Measurements from ENCODE around the gene COBLL1.

Gene COBLL1, protein sequence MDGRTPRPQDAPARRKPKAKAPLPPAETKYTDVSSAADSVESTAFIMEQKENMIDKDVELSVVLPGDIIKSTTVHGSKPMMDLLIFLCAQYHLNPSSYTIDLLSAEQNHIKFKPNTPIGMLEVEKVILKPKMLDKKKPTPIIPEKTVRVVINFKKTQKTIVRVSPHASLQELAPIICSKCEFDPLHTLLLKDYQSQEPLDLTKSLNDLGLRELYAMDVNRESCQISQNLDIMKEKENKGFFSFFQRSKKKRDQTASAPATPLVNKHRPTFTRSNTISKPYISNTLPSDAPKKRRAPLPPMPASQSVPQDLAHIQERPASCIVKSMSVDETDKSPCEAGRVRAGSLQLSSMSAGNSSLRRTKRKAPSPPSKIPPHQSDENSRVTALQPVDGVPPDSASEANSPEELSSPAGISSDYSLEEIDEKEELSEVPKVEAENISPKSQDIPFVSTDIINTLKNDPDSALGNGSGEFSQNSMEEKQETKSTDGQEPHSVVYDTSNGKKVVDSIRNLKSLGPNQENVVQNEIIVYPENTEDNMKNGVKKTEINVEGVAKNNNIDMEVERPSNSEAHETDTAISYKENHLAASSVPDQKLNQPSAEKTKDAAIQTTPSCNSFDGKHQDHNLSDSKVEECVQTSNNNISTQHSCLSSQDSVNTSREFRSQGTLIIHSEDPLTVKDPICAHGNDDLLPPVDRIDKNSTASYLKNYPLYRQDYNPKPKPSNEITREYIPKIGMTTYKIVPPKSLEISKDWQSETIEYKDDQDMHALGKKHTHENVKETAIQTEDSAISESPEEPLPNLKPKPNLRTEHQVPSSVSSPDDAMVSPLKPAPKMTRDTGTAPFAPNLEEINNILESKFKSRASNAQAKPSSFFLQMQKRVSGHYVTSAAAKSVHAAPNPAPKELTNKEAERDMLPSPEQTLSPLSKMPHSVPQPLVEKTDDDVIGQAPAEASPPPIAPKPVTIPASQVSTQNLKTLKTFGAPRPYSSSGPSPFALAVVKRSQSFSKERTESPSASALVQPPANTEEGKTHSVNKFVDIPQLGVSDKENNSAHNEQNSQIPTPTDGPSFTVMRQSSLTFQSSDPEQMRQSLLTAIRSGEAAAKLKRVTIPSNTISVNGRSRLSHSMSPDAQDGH

DNA sequence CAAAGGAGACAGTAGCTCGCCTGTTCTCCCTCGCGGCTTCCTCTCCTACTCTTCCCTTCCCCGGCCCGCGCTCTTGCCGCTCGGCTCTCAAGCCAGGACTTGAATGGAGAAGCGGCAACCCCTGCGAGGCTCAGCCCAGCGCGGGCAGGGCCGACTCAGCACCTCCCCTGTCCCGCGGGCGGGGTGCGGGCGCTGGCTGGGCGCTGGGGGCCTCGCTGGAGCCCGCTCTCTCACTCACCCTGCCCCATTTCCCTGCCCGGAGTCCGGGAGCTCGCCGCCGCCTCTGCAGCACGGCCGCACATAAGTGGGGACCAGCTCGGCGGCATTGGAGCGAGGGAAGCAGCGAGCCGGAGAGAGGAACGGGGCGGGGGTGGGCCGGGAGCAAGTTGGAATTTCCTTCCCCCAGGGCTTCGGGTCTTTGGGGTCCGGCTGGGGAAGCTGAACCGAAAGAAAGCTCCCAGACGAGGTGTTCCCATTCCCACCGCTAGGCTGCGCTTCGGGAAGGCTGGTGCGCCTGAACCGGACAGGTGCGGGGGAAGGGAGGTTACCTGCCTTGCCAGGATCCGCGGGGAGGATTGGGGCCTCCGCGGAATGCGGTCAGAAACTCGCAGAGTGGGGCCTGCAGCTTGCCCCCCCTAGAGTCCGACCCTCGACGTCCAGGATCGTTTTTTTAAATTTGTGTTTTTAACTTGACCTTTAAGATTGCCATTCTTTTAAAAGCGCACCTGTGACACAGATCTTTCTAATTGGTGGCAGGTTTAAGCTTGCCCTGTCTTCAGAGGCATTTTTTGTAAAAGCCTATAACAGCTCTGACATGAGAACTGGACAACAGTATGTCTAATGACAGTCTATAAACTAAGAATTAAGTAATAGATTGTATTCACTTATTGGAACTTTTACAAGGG, at the start of gene COBLL1:
TSS of gene COBLL1 (minus strand) at position 105 of the 905 bp plus-strand sequence. CDS start 627 bp downstream, outside the sequence.
- H3K27ac ChIP-seq = peak within 1 kb of the TSS; percentile 100
- TF ChIP-seq, protein P1, sequence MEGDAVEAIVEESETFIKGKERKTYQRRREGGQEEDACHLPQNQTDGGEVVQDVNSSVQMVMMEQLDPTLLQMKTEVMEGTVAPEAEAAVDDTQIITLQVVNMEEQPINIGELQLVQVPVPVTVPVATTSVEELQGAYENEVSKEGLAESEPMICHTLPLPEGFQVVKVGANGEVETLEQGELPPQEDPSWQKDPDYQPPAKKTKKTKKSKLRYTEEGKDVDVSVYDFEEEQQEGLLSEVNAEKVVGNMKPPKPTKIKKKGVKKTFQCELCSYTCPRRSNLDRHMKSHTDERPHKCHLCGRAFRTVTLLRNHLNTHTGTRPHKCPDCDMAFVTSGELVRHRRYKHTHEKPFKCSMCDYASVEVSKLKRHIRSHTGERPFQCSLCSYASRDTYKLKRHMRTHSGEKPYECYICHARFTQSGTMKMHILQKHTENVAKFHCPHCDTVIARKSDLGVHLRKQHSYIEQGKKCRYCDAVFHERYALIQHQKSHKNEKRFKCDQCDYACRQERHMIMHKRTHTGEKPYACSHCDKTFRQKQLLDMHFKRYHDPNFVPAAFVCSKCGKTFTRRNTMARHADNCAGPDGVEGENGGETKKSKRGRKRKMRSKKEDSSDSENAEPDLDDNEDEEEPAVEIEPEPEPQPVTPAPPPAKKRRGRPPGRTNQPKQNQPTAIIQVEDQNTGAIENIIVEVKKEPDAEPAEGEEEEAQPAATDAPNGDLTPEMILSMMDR (conservative IDR thresholded peaks at IDR 0.05) = peak; percentile 85

DNA sequence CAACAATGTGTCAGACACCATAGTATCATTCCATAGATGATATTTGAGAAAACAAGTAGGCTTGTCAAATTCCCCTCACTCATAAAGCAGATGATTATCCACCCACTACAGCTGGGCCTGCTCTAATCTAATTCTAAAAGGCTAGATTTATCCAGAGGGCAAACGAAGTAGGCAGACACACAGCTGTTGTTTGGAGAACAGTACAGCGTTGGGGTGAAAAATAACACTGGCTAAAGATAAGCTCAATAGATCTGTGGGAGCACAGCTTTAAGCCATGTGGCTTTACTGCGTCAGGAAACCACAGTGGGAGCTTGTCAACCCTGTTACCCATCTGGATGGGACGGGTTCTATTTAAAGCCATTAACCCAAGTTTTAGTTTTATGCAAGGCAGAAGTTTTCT, 48.9 kb upstream of the COBLL1 start:
- TF ChIP-seq, protein P1 (conservative IDR thresholded peaks at IDR 0.05) = no peak
- no peak overlapping the region for H3K27ac ChIP-seq

DNA sequence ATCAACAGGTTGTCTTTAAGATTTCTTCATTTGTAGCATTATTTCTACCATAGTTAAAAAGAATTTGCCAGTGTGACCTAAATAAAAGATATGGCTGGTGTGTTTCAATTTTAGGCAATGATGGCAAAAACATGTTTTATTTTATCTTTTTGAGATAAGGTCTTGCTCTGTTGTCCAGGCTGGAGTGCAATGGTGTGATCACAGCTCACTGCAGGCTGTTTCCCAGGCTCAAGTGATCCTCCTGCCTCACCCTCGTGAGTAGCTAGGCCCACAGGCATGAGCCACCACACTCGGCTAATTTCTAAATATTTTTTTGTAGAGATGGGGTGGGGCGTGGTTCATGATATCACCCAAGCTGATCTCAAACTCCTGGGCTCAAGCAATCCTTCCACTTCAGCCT, 47.0 kb upstream of the COBLL1 start:
- no peak overlapping the region for H3K27ac ChIP-seq
- TF ChIP-seq, protein P1 (conservative IDR thresholded peaks at IDR 0.05) = no peak

DNA sequence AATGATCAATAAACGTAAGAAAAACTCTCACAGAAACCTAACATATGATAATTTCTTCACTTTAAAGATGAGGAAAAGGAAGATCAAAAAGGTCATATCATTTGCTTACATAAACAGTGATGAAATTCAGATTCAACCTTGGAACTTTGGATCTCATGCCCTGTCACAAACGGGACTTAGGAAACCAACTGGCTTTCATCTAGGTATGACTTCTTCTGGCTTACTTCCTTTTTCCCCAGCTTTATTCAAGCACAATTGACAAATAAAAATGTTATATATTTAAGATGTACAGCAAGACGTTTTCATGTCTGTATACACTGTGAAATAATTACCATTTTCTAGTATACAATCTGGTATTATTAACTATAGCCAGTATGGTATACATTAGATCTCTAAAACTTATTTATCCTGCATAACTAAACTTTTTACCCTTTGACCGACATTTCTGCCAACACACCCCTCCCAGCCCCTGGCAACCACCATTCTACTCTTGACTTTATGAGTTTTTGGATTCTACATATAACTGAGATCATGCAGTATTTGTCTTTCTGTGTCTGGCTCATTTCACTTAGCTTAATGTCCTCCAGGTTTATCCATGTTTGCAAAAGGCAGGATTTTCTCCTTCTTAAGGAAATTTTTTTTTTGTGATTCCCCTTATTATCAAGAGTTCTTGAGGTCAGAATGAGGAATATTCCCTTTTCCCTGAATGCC, 46.0 kb upstream of the COBLL1 start:
- TF ChIP-seq, protein P1 (conservative IDR thresholded peaks at IDR 0.05) = no peak

DNA sequence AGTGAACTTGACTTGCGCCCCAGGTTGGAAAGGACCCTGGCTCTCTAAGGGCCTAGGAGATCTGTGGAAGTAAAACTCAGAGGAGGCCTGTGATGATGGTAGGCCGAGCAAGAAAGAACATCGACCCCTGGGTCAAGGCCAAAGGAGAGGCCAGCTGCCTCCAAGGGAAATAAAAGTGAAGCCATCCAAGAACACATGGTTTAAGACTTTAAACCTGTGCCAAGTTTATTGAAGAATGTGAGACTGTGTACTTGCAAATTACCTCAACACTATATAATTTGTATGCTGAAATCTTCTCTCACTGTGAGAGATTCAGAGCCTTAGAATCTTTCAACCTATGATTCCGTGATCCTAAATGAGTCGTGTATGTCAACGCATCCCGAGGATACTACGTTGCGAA, 40.7 kb upstream of the COBLL1 start:
- H3K27ac ChIP-seq = no peak overlapping the region
- TF ChIP-seq, protein P1 (conservative IDR thresholded peaks at IDR 0.05) = no peak

More for the DNA sequence above, 46.0 kb upstream of the COBLL1 start:
- no peak overlapping the region for H3K27ac ChIP-seq

DNA sequence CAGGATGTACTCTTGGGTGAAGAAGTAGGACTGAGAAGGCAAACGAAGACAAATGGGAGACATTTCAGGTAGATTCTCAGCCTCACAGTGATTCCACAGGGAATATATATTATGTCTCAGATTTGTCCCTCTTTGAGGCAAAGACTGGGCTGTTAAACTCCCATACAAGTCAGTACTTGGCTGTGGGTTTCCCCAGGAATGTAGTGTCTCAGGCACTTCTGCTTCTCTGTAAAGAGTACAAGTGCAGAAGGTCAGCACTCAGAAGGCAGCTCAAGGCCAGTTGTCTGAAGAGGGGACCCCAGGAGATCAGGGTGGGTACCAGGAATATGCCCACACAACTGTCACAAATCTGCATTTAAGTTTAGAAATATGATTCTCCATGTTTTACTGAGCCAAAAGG, 39.9 kb upstream of the COBLL1 start:
- no peak overlapping the region for H3K27ac ChIP-seq
- TF ChIP-seq, protein P1 (conservative IDR thresholded peaks at IDR 0.05) = no peak
